Fibroblast of skin of right biceps (primary cell): Measurements from ENCODE around the gene NAA30.
A peak's percentile ranks its signal among the peaks of the same experiment; 100 is the strongest.

Experiments
- DNase-seq: peaks from one replicate; pipeline ENCODE4 v3.0.0-alpha.2; 2013

The NAA30 gene

DNA sequence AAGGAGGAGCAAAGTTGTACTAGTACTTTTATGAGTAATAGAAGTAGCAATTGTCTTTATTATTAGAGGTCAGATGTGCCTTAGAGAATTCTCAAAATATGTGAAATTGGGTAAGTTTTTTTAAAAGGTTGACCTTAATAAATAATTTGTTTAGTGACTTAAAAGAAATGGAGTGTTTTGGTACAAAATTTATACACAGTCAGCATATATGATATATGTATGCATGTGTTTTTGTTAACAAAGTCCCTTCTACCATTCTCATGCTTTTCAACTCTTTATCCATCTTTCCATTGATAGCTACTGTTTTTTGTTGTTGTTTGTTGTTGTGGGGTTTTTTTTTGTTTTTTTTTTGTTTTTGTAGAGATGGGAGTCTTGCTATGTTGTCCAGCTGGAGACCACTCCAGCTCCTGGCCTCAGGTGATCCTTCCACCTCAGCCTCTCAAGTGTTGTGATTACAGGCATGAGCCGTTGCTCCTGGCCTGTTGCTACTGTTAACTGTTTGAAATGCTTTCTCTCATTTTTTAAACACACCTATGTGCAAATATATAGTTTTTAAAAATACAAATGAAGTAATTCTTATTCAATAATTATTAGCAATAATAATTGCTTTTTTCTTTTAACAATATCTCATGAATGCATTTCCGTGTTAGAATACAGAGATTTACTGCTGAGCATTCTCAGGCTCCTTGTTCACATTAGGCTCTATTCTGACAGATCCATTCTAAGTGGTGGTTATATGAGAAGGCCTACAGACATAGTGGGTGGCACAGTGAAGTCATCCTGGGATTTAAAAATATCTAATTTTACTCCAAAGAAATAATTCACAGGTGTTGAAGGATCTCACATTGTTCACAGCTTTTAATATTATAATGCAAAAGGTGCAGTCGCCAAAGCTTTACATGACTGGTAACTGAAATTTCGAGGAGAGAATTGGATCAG lies 10.4 kb downstream of the NAA30 start:
- no peak for DNase-seq

GRCh38 chr14:57401501-57401900 lies 11.1 kb downstream of the NAA30 start:
- no peak for DNase-seq

DNA sequence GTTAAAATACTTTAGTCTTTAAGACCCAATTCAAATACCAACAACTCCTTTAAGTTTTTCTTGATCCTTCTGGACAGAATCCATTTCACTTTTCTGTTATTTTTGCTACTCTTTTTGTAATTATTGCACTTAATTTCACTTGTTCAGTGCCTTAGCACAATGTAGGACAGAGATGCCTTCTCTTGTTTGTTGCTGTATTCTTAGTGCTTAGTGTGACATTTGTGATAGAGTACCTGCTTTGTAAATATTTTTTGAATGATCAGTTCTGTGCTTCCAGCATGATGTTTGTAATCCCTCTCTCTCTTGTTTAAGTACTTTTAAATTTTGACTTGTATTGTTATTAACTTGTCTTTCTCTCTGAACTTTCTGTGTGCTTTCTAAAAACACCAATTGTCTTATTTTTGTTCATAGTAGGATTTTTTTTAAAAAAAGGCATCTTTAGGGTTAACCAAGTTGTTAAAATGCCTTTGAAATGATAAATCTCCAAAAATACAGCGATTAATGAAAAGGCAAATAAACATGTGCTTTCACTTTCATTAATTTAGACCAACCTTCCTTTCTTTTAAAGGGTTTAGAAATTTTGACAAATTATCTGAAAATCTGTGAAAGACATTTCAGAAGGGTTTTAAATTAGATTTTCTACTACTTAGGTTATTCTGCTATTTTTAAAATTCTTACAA lies 11.9 kb downstream of the NAA30 start:
- DNase-seq, result no peak

- no peak for DNase-seq
Observed at GRCh38 chr14:57403521-57403864, 13.1 kb downstream of the NAA30 start.

- no peak for DNase-seq
Observed at GRCh38 chr14:57405562-57405961, 15.2 kb downstream of the NAA30 start.

DNA sequence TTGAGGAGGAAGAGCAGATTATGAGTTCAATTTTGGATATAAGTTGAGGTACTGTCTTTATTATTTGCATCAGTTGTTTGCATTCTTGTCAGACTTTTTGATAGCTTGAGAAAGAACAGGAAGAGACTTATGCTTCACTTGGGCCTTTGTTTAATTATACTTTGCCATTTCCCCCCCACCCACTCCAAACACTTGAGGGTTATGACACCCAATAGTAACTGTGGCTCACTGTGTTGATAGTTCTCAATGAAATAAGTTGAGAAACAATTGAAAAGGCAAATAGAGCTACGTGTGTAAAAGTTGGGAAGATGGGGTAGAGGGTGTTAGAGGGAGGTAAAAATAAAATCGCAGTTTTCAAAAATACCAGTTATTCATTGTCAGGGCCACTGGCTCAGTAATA lies 17.7 kb downstream of the NAA30 start:
- DNase-seq, result no peak

- DNase-seq, result no peak
Observed at GRCh38 chr14:57408634-57409033, 18.2 kb downstream of the NAA30 start.

DNA sequence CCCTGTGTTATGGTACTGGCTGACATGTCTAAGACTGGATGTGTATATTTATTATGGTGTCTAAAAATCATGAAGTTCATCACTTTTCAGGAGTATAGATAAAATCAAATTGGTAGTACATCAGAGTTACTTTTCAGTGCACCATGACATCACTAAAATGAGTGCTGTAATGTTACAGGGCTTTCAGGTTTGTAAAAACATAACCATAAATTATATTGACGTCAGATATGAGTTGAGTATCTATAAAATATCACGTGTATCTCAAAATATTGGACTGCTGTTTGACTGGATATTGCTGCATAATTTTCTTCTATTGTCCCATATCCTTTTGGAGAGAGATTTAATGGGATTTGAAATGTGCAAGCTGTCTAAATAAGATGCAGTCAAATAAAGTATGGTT lies 22.0 kb downstream of the NAA30 start:
- DNase-seq, result no peak

GRCh38 chr14:57413849-57414248 lies 23.5 kb downstream of the NAA30 start:
- DNase-seq, result no peak

DNA sequence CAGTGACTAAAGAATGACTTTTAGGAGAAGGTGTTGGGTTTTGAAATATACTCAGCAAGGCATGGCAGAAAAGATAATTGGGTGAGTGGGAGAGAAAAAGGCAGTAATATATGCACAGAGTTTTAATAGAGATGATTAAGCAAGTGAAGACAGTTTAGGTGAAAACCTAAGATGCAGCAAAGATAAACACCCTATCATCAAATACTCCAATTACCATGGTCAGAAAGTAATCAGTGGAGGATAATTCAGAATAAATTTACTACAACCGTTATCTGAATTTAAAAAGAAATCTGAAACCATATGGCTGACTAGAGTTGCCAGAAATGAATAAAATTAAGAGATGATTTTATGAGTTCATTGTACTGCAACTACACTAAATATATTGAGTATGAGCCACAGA lies 26.8 kb downstream of the NAA30 start:
- no peak for DNase-seq

GRCh38 chr14:57418999-57419398 lies 28.6 kb downstream of the NAA30 start:
- no peak for DNase-seq

DNA sequence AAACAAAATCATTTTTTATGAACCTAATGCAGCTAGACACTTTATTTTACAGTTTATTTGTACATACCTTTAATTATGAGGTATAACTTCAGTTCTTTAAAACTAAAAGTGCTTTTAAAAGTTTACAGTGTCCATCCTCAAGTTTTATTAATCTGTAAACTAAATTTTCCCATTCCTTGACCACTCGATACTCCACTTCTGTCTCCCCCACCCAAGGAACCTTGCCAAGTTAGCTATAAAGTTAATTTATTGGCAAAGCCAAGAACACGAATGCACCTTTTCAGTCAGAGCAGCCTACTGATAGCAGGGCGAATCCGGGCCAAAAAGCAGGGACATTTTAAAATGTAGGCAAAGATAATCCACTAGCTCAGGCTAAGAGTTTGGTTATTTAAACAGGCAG lies 29.6 kb downstream of the NAA30 start:
- DNase-seq, result no peak

DNA sequence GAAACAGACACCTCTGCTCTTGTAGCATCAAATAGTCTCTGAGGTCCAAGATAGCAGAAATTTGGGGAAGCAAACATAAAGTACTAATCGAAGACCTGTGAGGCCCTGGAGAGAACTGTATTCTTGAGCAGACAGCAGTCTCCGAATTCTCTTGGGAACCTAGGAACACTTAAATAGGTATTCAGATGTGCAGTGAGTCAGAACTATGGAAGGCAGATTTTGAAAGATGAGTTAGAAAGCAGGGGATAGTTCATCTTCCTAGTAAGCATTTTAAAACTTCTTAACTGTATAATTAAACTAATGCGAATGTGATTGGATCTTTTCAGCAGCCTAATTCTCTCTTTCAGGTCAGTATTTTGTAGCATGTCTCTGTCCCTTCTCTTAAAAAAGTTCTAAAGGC lies 30.6 kb downstream of the NAA30 start:
- peak; percentile 31 for DNase-seq

DNA sequence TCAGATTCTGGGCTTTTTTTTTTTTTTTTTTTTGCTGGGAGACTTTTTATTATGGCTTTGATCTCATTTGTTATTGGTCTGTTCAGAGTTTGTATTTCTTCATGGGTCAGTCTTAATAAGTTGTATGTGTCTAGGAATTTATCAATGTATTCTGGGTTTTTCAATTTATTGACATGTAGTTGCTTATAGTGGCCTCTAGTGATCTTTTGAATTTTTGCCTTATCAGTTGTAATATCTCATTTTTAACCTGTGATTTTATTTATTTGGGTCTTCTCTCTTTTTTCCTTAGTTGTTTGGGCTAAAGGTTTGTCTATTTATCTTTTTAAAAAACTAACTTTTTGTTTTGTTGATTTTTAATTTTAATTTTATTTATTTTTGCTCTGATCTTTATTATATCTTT lies 45.5 kb downstream of the NAA30 start:
- no peak for DNase-seq

DNA sequence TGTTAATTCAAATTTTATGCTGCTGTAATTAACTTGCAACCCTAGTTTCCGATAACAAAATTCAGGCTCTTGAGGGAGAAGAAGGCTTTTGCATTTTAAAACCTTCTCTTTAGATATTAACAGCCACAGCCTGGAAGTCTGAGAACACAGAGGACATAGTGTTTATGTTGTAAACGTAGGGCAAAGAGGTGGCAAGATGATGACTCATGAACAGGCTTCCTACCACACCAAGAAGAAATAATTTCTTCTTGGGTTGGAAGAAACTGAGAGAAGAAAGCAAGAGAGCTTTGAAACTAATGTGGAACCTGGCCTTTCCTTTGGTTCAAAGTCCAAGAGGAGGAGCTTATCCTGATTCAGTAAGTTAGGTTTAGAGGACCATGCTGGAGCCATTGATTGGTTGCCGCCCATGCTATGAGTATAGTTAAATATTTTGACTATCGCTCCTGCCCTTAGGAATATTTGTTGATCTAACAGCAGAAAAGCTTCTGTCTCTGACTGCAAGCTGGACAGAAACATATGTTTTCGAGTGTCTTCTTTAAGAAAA lies 71.5 kb downstream of the NAA30 start:
- no peak for DNase-seq

- no peak for DNase-seq
Observed at GRCh38 chr14:57462551-57462950, 72.2 kb downstream of the NAA30 start.

DNA sequence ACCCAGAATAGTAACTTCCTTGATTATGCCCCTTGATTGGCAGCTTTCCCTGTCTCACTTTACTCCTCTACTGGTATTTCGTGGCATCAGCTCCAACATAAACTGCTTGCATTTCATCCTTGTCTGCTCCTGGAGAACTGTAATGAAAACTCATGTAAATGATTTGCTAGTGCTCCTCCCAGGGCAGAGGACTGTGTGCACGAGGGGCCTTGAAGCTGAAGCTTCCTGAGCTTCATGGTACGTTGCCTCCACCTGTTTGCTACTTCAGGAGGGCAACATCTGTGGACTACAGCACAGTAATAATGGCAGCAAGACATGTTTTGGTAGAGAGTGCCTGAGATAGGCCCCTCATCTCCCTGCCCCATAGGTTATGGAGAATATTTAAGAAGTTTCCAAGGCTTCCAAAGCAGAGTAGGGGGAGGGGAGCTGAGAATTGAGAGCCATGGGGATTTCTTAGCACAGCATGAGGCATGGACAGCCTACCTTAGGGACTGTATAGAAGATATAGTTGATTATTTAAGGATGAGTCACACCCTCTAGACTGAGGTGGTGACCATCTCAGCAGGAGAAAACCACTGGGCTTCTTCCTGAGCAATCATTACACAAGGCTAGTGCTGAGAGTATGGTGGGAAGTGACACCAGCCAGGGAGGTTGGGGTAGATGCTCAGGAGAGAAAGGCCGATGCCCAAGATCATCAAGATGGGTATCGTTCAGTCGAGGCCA lies 73.8 kb downstream of the NAA30 start:
- DNase-seq, result no peak
